BLaER1 treated with 17β-estradiol and CSF1 and Interleukin-3, amounts not matched to agents 10 nM and 100 nM (cell line): ENCODE measurements around the gene LDB2.

Experiments
- H3K27ac ChIP-seq, 11 experiments: shearing (Covaris generic); formaldehyde crosslinking; 2 replicates each; pipeline ENCODE4 v1.8.1; 2022
- H3K27me3 ChIP-seq, 11 experiments: shearing (Covaris generic); formaldehyde crosslinking; 2 replicates each; pipeline ENCODE4 v1.8.1; 2022
- H3K36me3 ChIP-seq, 11 experiments: shearing (Covaris generic); formaldehyde crosslinking; 2 replicates each; pipeline ENCODE4 v1.8.1; 2022
- H3K4me1 ChIP-seq, 10 experiments: shearing (Covaris generic); formaldehyde crosslinking; 2 replicates each; pipeline ENCODE4 v1.8.1; 2022
- H3K4me2 ChIP-seq, 11 experiments: shearing (Covaris generic); formaldehyde crosslinking; 2 replicates each; pipeline ENCODE4 v1.8.1; 2022
- H3K4me3 ChIP-seq, 10 experiments: shearing (Covaris generic); formaldehyde crosslinking; 2 replicates each; pipeline ENCODE4 v1.8.1; 2022
- H3K9ac ChIP-seq, 11 experiments: shearing (Covaris generic); formaldehyde crosslinking; 2 replicates each; pipeline ENCODE4 v1.8.1; 2022
- H3K9me3 ChIP-seq, 11 experiments: shearing (Covaris generic); formaldehyde crosslinking; replicated peaks in 1 of 11; 2 replicates each; pipeline ENCODE4 v1.8.1; 2022
- H4K20me1 ChIP-seq, 11 experiments: shearing (Covaris generic); formaldehyde crosslinking; 2 replicates each; pipeline ENCODE4 v1.8.1; 2022
- Cebpa-rat ChIP-seq, 11 experiments: shearing (Covaris generic); IDR thresholded peaks; 2 replicates each; pipeline ENCODE4 v1.8.1; 2022

Gene LDB2

GRCh38 chr4:16462656-16463055 lies 435.8 kb downstream of the LDB2 start:
- Histone ChIP-seq H4K20me1 (no peaks in the 10 kb centered on the region), H3K9ac (no peak overlapping the region), H3K36me3 (no peaks in the 10 kb centered on the region), H3K27ac (no peak overlapping the region), H3K4me1 (no peaks in the 10 kb centered on the region), H3K4me3 (no peak overlapping the region), H3K27me3 (no peaks in the 10 kb centered on the region), H3K9me3 (no peaks in the 10 kb centered on the region), H3K4me2 (no peak overlapping the region)
- TF ChIP-seq Cebpa-rat (IDR thresholded peaks at IDR 0.05): no peak

GRCh38 chr4:16461362-16461761 lies 437.1 kb downstream of the LDB2 start:
- Histone ChIP-seq H3K27ac (no peak overlapping the region), H3K9ac (no peak overlapping the region), H3K4me2 (no peak overlapping the region), H3K36me3 (no peaks in the 10 kb centered on the region), H3K4me3 (no peak overlapping the region), H3K9me3 (no peaks in the 10 kb centered on the region), H4K20me1 (no peaks in the 10 kb centered on the region), H3K4me1 (no peaks in the 10 kb centered on the region), H3K27me3 (no peaks in the 10 kb centered on the region)
- no peak for TF ChIP-seq Cebpa-rat (IDR thresholded peaks at IDR 0.05)

GRCh38 chr4:16457944-16458343 lies 440.5 kb downstream of the LDB2 start:
- no peaks in the 10 kb centered on the region for H3K9me3 ChIP-seq
- no peaks in the 10 kb centered on the region for H4K20me1 ChIP-seq
- no peak overlapping the region for H3K27ac ChIP-seq
- H3K4me2 ChIP-seq: no peak overlapping the region
- H3K9ac ChIP-seq: no peak overlapping the region
- no peaks in the 10 kb centered on the region for H3K27me3 ChIP-seq
- H3K4me1 ChIP-seq: no peaks in the 10 kb centered on the region
- H3K36me3 ChIP-seq: no peaks in the 10 kb centered on the region
- H3K4me3 ChIP-seq: no peak overlapping the region
- TF ChIP-seq Cebpa-rat (IDR thresholded peaks at IDR 0.05): no peak
